ENCODE data around the gene VTI1A. TPM values are rescaled to one million over a fixed set of nuclear protein-coding genes. Genes with fewer than 3 reads are reported as not detected.

The VTI1A gene
- total RNA-seq, 6 experiments from 2014 or later = 11.2 to 26.2 (median 12.3) TPM

- Histone ChIP-seq H3K4me3 (no peak overlapping the region), H3K36me3 (no peaks in the 10 kb centered on the region), H3K27me3 (no peaks in the 10 kb centered on the region), H3K4me1 (no peaks in the 10 kb centered on the region), H3K9me3 (no peaks in the 10 kb centered on the region), H3K27ac (no peak overlapping the region)
- no peak for ATAC-seq
- intact Hi-C loops (cut with DNase I) = no loop called here
- TF ChIP-seq POLR2A (IDR thresholded peaks at IDR 0.05) = no peak
- no peak for TF ChIP-seq CTCF (IDR thresholded peaks at IDR 0.05)
- WGBS (ENCODE audit: insufficient coverage, low coverage, low lambda C conversion rate, missing lambda C conversion rate) = 100% methylated on average over 2 of the region's 2 CpGs
- DNase-seq = no peak
These were observed 133.3 kb downstream of the VTI1A start for GRCh38 chr10:112580267-112580666.

- 91% methylated on average over 4 of the region's 4 CpGs for WGBS (ENCODE audit: insufficient coverage, low coverage, low lambda C conversion rate, missing lambda C conversion rate)
- Histone ChIP-seq H3K27me3 (no peaks in the 10 kb centered on the region), H3K9me3 (no peaks in the 10 kb centered on the region), H3K4me3 (no peak overlapping the region), H3K4me1 (no peaks in the 10 kb centered on the region), H3K27ac (no peak overlapping the region), H3K36me3 (no peaks in the 10 kb centered on the region)
- DNase-seq (no peak), ATAC-seq (no peak)
- TF ChIP-seq POLR2A (IDR thresholded peaks at IDR 0.05) = no peak
- TF ChIP-seq CTCF (IDR thresholded peaks at IDR 0.05) = no peak
- intact Hi-C loops (cut with DNase I) = no loop called here
These were observed 134.9 kb downstream of the VTI1A start for GRCh38 chr10:112581921-112582320.

GRCh38 chr10:112583236-112583939 lies 136.4 kb downstream of the VTI1A start:
- Histone ChIP-seq H3K27ac (no peak overlapping the region), H3K9me3 (no peaks in the 10 kb centered on the region), H3K27me3 (no peaks in the 10 kb centered on the region), H3K4me3 (no peak overlapping the region), H3K4me1 (no peaks in the 10 kb centered on the region), H3K36me3 (no peaks in the 10 kb centered on the region)
- TF ChIP-seq CTCF (IDR thresholded peaks at IDR 0.05) (no peak), POLR2A (IDR thresholded peaks at IDR 0.05) (no peak)
- WGBS (ENCODE audit: insufficient coverage, low coverage, low lambda C conversion rate, missing lambda C conversion rate) = 100% methylated on average over 8 of the region's 9 CpGs
- DNase-seq (no peak), ATAC-seq (no peak)
- intact Hi-C loops (cut with DNase I) = no loop called here

GRCh38 chr10:112584276-112584675 lies 137.3 kb downstream of the VTI1A start:
- Histone ChIP-seq H3K27ac (no peak overlapping the region), H3K4me1 (no peaks in the 10 kb centered on the region), H3K4me3 (no peak overlapping the region), H3K9me3 (no peaks in the 10 kb centered on the region), H3K36me3 (no peaks in the 10 kb centered on the region), H3K27me3 (no peaks in the 10 kb centered on the region)
- DNase-seq = no peak
- 88% methylated on average over 6 of the region's 6 CpGs for WGBS (ENCODE audit: insufficient coverage, low coverage, low lambda C conversion rate, missing lambda C conversion rate)
- TF ChIP-seq POLR2A (IDR thresholded peaks at IDR 0.05) (no peak), CTCF (IDR thresholded peaks at IDR 0.05) (no peak)
- no peak for ATAC-seq
- intact Hi-C loops (cut with DNase I) = no loop called here
